Gastrocnemius medialis (tissue), 4 donors: Measurements from ENCODE around the gene PIGM. TPM values are rescaled to one million over a fixed set of nuclear protein-coding genes. Genes with fewer than 3 reads are reported as not detected.

Source experiments
- ATAC-seq, 2 donors: fragments of 150-250 bp; one replicate each; pipeline ENCODE4 v1.9.1; 2016
- DNase-seq, 2 donors: peaks; one replicate each; pipeline ENCODE4 v3.0.0-alpha.2; 2019
- H3K27ac ChIP-seq, 4 donors: fragments of 200-600 bp; sonication (generic); 1 replicate in 1 of 4; 2 replicates in 3 of 4; pipeline ENCODE4 v1.5.1; 2016 to 2018; ENCODE audit warnings: mild to moderate bottlenecking in 2 of 4, moderate library complexity in 1 of 4
- H3K27me3 ChIP-seq, 3 donors: fragments of 200-600 bp; sonication (generic) in 2 of 3; 1 replicate in 1 of 3; 2 replicates in 2 of 3; pipeline versions ENCODE4 v1.5.1 to v1.6.0; 2016 to 2019; ENCODE audit warnings: mild to moderate bottlenecking in 1 of 3, moderate library complexity in 1 of 3
- H3K36me3 ChIP-seq, 2 donors: fragments of 200-600 bp; sonication (generic) in 1 of 2; one replicate each; pipeline ENCODE4 v1.5.1; 2017 to 2018
- H3K4me1 ChIP-seq, 2 donors: fragments of 200-600 bp; sonication (generic) in 1 of 2; one replicate each; pipeline ENCODE4 v1.5.1; 2016 to 2017; ENCODE audit warnings: mild to moderate bottlenecking in 2 of 2
- H3K4me3 ChIP-seq, 4 donors: fragments of 200-600 bp; sonication (generic) in 3 of 4; 1 replicate in 1 of 4; 2 replicates in 3 of 4; pipeline ENCODE4 v1.5.1; 2016 to 2019; ENCODE audit warnings: mild to moderate bottlenecking in 2 of 4
- H3K9me3 ChIP-seq, 3 donors: fragments of 200-600 bp; sonication (generic) in 2 of 3; 1 replicate in 1 of 3; 2 replicates in 2 of 3; pipeline ENCODE4 v1.5.1; 2016 to 2019
- POLR2A ChIP-seq, 2 donors: fragments of 450-650 bp; IDR thresholded peaks; one replicate each; pipeline ENCODE4 v1.6.1; 2017; ENCODE audit warnings: antibody characterized with exemption in 2 of 2, mild to moderate bottlenecking in 2 of 2, moderate library complexity in 2 of 2
- in situ Hi-C, 4 donors: fragments of 200-750 bp; cut with MboI; loops; one replicate each; pipeline versions ENCODE4 v1.15.0 to v1.8.0; 2017; ENCODE audit warnings: low sequenced_read_pairs in 4 of 4
- intact Hi-C: fragments of 100-400 bp; cut with DNase I; formaldehyde crosslinking; loops from one replicate; pipeline ENCODE4 v1.15.1; 2023; ENCODE audit warnings: low total_unique reads
- total RNA-seq, 4 donors: library from RNA; depleted of rRNA; stranded (reverse); fragments of >200 nt; gene quantifications; one replicate each; pipeline versions ENCODE4 v1.1.0 to v1.2.3, GENCODE V29; 2016
- TF ChIP-seq, protein P1 (sequence below), 5 experiments: fragments of 450-650 bp in 3 of 5; fragments of 200-600 bp in 2 of 5; sonication (generic) in 2 of 5; IDR thresholded peaks in 4 of 5; conservative IDR thresholded peaks in 1 of 5; 1 replicate in 4 of 5; 2 replicates in 1 of 5; pipeline ENCODE4 v1.5.1; 2016 to 2019; ENCODE audit warnings: antibody characterized with exemption in 5 of 5, mild to moderate bottlenecking in 3 of 5, moderate library complexity in 3 of 5

PIGM gene
- total RNA-seq, result under 1 TPM; 0.55 to 0.75 (median 0.72) TPM

DNA sequence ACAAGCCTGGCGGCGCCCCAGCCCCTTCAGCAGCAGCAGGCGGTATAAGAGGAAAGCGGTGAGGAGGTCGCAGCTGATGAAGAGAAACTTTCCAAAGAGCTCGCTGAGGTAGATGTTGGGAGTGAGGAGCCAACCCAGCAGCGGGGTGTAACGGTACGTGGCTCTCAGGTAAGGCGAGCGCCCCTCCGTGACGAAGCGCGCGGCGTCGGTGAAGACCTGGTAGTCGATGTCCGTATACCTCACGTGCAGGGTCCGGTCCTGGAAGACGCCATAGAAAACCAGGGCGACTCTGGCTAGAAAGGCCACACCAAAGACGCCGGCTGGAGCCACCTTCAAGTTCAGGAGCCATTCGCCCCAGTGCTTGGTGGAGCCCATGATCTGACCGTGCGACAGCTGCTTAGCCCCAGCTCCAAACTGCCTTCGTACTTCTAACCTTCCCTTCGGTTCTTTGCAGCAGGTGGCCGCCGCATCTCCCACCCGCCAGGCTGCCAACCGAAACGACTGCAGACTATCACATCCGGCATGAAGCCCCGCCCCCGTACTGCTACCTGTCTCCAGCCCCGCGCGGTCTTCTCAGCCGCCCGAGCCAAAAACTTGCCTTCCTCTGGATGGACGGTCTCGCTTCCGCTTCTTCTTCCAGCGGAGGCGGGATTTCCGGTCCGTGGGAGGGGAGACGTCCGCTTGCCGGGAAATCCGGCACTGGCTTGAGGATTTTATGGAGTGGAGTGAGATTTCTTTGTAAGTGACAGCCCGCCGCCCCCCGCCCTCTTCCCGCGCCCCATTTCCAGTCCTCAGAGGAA, at the start of gene PIGM:
Gene PIGM, minus strand, starts transcription at position 626 of the 800 bp plus-strand sequence. Its CDS starts 251 bp downstream, at position 375.
- TF ChIP-seq, protein P1, sequence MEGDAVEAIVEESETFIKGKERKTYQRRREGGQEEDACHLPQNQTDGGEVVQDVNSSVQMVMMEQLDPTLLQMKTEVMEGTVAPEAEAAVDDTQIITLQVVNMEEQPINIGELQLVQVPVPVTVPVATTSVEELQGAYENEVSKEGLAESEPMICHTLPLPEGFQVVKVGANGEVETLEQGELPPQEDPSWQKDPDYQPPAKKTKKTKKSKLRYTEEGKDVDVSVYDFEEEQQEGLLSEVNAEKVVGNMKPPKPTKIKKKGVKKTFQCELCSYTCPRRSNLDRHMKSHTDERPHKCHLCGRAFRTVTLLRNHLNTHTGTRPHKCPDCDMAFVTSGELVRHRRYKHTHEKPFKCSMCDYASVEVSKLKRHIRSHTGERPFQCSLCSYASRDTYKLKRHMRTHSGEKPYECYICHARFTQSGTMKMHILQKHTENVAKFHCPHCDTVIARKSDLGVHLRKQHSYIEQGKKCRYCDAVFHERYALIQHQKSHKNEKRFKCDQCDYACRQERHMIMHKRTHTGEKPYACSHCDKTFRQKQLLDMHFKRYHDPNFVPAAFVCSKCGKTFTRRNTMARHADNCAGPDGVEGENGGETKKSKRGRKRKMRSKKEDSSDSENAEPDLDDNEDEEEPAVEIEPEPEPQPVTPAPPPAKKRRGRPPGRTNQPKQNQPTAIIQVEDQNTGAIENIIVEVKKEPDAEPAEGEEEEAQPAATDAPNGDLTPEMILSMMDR (IDR thresholded peaks at IDR 0.05 in 4 of 5, conservative IDR thresholded peaks at IDR 0.05 in 1 of 5), result no peak
- peak in 1 of 2 donors; percentile 57 for TF ChIP-seq POLR2A (IDR thresholded peaks at IDR 0.05)
- intact Hi-C loops, result loop anchor here (1.0 to 10.0 kb wide), 5 partner anchors 15 to 1103 kb away; partner anchors contain the start of genes COPA, DEDD, DUSP23 and NCSTN
- ATAC-seq, result peak; percentile 97

DNA sequence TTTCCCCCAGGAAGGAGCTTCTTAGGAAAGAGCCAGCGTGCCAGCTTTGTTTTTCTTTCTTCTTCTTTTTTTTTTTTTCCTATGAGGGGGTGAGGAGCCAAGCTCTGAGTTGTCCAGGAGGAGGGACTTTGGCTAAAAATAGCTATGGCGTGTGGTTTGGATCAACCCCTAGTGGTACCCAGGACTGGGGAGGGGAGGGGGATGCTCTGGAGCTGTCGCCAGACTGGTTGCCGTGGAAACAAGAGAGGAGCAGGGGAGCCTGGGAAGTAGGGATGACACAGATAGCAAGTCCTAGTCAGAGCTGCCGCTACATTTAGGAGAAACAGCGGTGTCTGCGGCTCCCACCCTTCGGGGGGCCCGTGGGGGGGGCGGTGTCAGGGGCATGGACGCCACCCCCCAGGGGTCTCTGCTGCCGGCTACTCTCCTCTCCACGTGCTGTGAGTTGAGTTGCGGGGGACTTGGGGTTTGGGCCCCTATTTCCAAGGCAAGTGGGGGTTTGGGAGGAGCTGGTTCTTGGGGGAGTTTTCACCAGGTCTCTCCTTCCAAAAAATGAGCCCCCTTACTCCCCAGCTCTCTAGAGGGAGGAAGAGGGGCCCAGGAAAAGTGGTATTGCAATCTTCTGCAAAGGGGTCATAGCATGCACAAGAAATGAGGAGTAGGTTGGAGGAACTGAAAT, 49.6 kb upstream of the PIGM start, which contains the start of gene KCNJ9:
Gene KCNJ9, plus strand, starts transcription at position 278 of the 676 bp plus-strand sequence. CDS start 2,493 bp downstream, outside the sequence.
- no peaks in the 10 kb centered on the region for H3K36me3 ChIP-seq
- H3K4me3 ChIP-seq, result no peak within 1 kb of the TSS
- intact Hi-C loops (loop anchor here (10.0 kb wide), 1 partner anchor 293 kb away; no protein-coding TSS in a partner anchor), in situ Hi-C loops (loop anchor here in 3 of 4 donors (10.0 to 25.0 kb wide), 3 partner anchors 47 to 281 kb away; partner anchors contain the start of genes NHLH1 (in 2 of the 3), PEX19 (in 1 of the 3) and PIGM (in 1 of the 3))
- no peak for DNase-seq
- TF ChIP-seq, protein P1 (IDR thresholded peaks at IDR 0.05 in 4 of 5, conservative IDR thresholded peaks at IDR 0.05 in 1 of 5), result no peak
- TF ChIP-seq POLR2A (IDR thresholded peaks at IDR 0.05), result no peak
- H3K27ac ChIP-seq, result no peak within 1 kb of the TSS
- ATAC-seq, result no peak
- H3K9me3 ChIP-seq, result no peaks in the 10 kb centered on the region
- peaks cover 0 to 12% (median 3%) of the 10 kb centered on the region in 3 donors for H3K27me3 ChIP-seq
- peaks cover 0 to 19% of the 10 kb centered on the region in 2 donors for H3K4me1 ChIP-seq

More for the DNA sequence above, at the start of gene PIGM:
- in situ Hi-C loops, result loop anchor here in 3 of 4 donors (10.0 kb wide), 3 partner anchors 53 to 257 kb away; partner anchors contain the start of genes DUSP23 (in 1 of the 3) and KCNJ9 (in 1 of the 3)
- H3K4me3 ChIP-seq, result peak within 1 kb of the TSS; percentile 80 to 94 (median 88)
- H3K27me3 ChIP-seq, result no peaks in the 10 kb centered on the region
- no peaks in the 10 kb centered on the region for H3K36me3 ChIP-seq
- DNase-seq, result peak; percentile 90 to 94
- H3K27ac ChIP-seq, result peak within 1 kb of the TSS; percentile 74 to 88 (median 81)
- H3K9me3 ChIP-seq, result no peaks in the 10 kb centered on the region
- peaks cover 18 to 23% of the 10 kb centered on the region in 2 donors for H3K4me1 ChIP-seq

DNA sequence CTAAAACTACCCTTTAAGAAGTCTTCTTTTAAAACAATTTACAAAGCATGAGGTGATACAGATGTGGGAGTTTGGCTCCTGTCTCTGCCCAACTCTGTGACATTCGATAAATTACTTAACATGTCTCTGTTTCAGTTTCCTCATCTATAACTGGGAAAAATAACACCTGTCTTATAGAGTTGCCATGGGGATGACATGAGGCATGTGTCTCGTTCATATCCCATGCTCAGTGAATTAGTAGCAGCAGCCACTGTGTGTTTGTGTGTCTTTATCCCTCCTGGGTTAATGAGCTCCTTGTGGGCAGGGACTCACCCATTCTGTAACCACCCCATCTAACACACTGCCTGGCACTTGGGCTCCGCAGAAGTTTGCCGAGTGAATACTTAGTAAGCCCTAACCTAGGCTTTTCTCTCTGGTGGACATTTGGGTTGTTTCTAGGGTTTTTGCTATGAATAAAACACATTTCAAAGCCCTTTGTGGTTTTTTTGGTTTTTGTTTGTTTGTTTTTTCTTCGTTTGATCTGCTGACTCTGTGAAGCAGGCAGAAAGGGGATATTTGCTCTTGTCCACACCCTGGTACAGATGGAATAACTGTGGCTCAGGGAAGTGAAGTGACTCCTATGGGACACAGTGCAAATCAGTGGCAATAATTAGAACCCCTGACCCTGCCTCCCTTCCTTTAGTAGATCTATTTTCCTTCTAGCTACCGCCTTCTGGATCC, 48.8 kb upstream of the PIGM start:
- Histone ChIP-seq H3K9me3 (no peaks in the 10 kb centered on the region), H3K4me3 (no peak overlapping the region), H3K36me3 (no peaks in the 10 kb centered on the region), H3K27ac (no peak overlapping the region), H3K27me3 (peaks cover 0 to 12% (median 3%) of the 10 kb centered on the region in 3 donors), H3K4me1 (peaks cover 0 to 13% of the 10 kb centered on the region in 2 donors)
- no peak for TF ChIP-seq POLR2A (IDR thresholded peaks at IDR 0.05)
- TF ChIP-seq, protein P1 (IDR thresholded peaks at IDR 0.05 in 4 of 5, conservative IDR thresholded peaks at IDR 0.05 in 1 of 5), result no peak
- intact Hi-C loops (loop anchor here (10.0 kb wide), 1 partner anchor 294 kb away; no protein-coding TSS in a partner anchor), in situ Hi-C loops (loop anchor here in 3 of 4 donors (10.0 to 25.0 kb wide), 3 partner anchors 46 to 282 kb away; partner anchors contain the start of genes NHLH1 (in 2 of the 3), PEX19 (in 1 of the 3) and PIGM (in 1 of the 3))
- DNase-seq (no peak), ATAC-seq (no peak)

DNA sequence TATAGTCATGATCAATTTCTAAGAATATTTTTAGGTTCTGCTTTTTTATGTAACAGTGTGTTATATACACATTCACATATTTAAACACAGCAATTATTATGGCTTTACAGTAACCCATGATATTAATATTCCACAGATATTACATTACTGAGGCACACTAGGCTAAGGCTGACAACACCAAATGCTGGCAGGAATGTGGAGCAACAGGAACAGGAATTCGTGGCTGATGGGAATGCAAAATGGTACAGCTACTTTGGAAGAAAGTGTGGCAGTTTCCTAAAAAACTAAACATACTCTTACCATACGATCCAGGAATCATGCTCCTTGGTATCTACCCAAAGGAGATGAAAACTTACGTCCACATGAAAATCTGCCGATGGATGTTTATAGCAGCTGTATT, 47.7 kb upstream of the PIGM start:
- in situ Hi-C loops, result loop anchor here in 2 of 4 donors (25.0 kb wide), 2 partner anchors 208 to 283 kb away; partner anchors contain the start of genes NHLH1 (in 2 of the 2) and PEX19 (in 1 of the 2)
- intact Hi-C loops, result loop anchor here (2.0 kb wide), 1 partner anchor 33 kb away; no protein-coding TSS in a partner anchor
- H3K4me1 ChIP-seq, result peaks cover 0 to 13% of the 10 kb centered on the region in 2 donors
- no peak overlapping the region for H3K4me3 ChIP-seq
- ATAC-seq (no peak), DNase-seq (no peak)
- H3K36me3 ChIP-seq, result no peaks in the 10 kb centered on the region
- no peak overlapping the region for H3K27ac ChIP-seq
- H3K27me3 ChIP-seq, result peaks cover 0 to 16% (median 3%) of the 10 kb centered on the region in 3 donors
- no peak for TF ChIP-seq POLR2A (IDR thresholded peaks at IDR 0.05)
- TF ChIP-seq, protein P1 (IDR thresholded peaks at IDR 0.05 in 4 of 5, conservative IDR thresholded peaks at IDR 0.05 in 1 of 5), result no peak
- no peaks in the 10 kb centered on the region for H3K9me3 ChIP-seq
